Activated naive CD4-positive, alpha-beta T cell treated with Interleukin-2 at 50 U/mL for 16 hours (primary cell): Measurements from ENCODE around the gene ZBTB17.
"Not testable (repeated sequence)": the region's sequence is repeated elsewhere in the genome, so short reads cannot be mapped to it uniquely, and the experiment has no call there.

Experiments used
- DNase-seq: peaks from one replicate; pipeline ENCODE4 v3.0.0-alpha.2; 2020

The ZBTB17 gene

GRCh38 chr1:15988856-15989736 lies 13.2 kb upstream of the ZBTB17 start:
- DNase-seq, result no peak

- peak; percentile 19 for DNase-seq
Measured at GRCh38 chr1:15985611-15986297, 9.9 kb upstream of the ZBTB17 start.

- DNase-seq, result no peak
Measured at GRCh38 chr1:15983275-15983674, 7.4 kb upstream of the ZBTB17 start.

GRCh38 chr1:15981679-15982078 lies 5.8 kb upstream of the ZBTB17 start:
- no peak for DNase-seq

GRCh38 chr1:15977947-15978346 lies 2.0 kb upstream of the ZBTB17 start:
- DNase-seq, result not testable (repeated sequence)

GRCh38 chr1:15975358-15975804 lies 520 bp downstream of the ZBTB17 start:
- peak; percentile 85 for DNase-seq

- DNase-seq, result peak; percentile 56
Measured at GRCh38 chr1:15974855-15975254, 1.0 kb downstream of the ZBTB17 start.

- DNase-seq, result no peak
Measured at GRCh38 chr1:15973772-15974171, 2.1 kb downstream of the ZBTB17 start.

GRCh38 chr1:15972409-15972808 lies 3.5 kb downstream of the ZBTB17 start:
- no peak for DNase-seq

- no peak for DNase-seq
Measured at GRCh38 chr1:15970911-15971310, 5.0 kb downstream of the ZBTB17 start.

GRCh38 chr1:15969321-15969880 lies 6.5 kb downstream of the ZBTB17 start:
- no peak for DNase-seq

- no peak for DNase-seq
Measured at GRCh38 chr1:15968172-15968571, 7.7 kb downstream of the ZBTB17 start.

GRCh38 chr1:15966956-15967344 lies 9.0 kb downstream of the ZBTB17 start:
- no peak for DNase-seq

- peak; percentile 86 for DNase-seq
Measured at GRCh38 chr1:15966081-15966955, 9.6 kb downstream of the ZBTB17 start.

GRCh38 chr1:15965228-15965767 lies 10.6 kb downstream of the ZBTB17 start:
- peak; percentile 44 for DNase-seq

- no peak for DNase-seq
Measured at GRCh38 chr1:15963968-15964648, 11.8 kb downstream of the ZBTB17 start.

- no peak for DNase-seq
Measured at GRCh38 chr1:15963363-15963967, 12.4 kb downstream of the ZBTB17 start.

GRCh38 chr1:15962671-15963362 lies 13.1 kb downstream of the ZBTB17 start:
- no peak for DNase-seq

- no peak for DNase-seq
Measured at GRCh38 chr1:15962176-15962575, 13.7 kb downstream of the ZBTB17 start.

- DNase-seq, result no peak
Measured at GRCh38 chr1:15961492-15961891, 14.4 kb downstream of the ZBTB17 start.

GRCh38 chr1:15960808-15961207 lies 15.1 kb downstream of the ZBTB17 start:
- no peak for DNase-seq
